Dermis blood vessel endothelial cell (primary cell): ENCODE measurements around the gene SOBP. TPM values are rescaled to one million over a fixed set of nuclear protein-coding genes. Genes with fewer than 3 reads are reported as not detected.
"Not testable (repeated sequence)": the region's sequence is repeated elsewhere in the genome, so short reads cannot be mapped to it uniquely, and the experiment has no call there.

Experiments
- DNase-seq: peaks from one replicate; pipeline ENCODE4 v3.0.0; 2010
- total RNA-seq: library from RNA; depleted of rRNA; stranded (reverse); fragments of >200 nt; gene quantifications from 2 replicates; pipeline ENCODE4 v1.2.3, GENCODE V29; 2014

SOBP gene
- total RNA-seq, 1 donor from 2014 or later = 1.0 TPM

- peak; percentile 28 for DNase-seq
Measured at GRCh38 chr6:107488875-107489635, 862 bp upstream of the SOBP start.

GRCh38 chr6:107490566-107491137 lies 735 bp downstream of the SOBP start:
- DNase-seq = no peak

- DNase-seq = peak; percentile 48
Measured at GRCh38 chr6:107491138-107491609, 1.3 kb downstream of the SOBP start.

GRCh38 chr6:107491760-107492660 lies 2.1 kb downstream of the SOBP start:
- DNase-seq = no peak

GRCh38 chr6:107493158-107494057 lies 3.5 kb downstream of the SOBP start:
- DNase-seq = peak; percentile 15

GRCh38 chr6:107495196-107495643 lies 5.3 kb downstream of the SOBP start:
- peak; percentile 54 for DNase-seq

GRCh38 chr6:107495971-107496370 lies 6.1 kb downstream of the SOBP start:
- no peak for DNase-seq

- DNase-seq = no peak
Measured at GRCh38 chr6:107496892-107497684, 7.2 kb downstream of the SOBP start.

GRCh38 chr6:107504270-107505026 lies 14.5 kb downstream of the SOBP start:
- DNase-seq = no peak

GRCh38 chr6:107506145-107506544 lies 16.2 kb downstream of the SOBP start:
- DNase-seq = no peak

- DNase-seq = peak; percentile 7
Measured at GRCh38 chr6:107509506-107509905, 19.6 kb downstream of the SOBP start.

- no peak for DNase-seq
Measured at GRCh38 chr6:107510108-107510507, 20.2 kb downstream of the SOBP start.

GRCh38 chr6:107511511-107511993 lies 21.6 kb downstream of the SOBP start:
- no peak for DNase-seq

GRCh38 chr6:107513214-107513613 lies 23.3 kb downstream of the SOBP start:
- DNase-seq = no peak

- no peak for DNase-seq
Measured at GRCh38 chr6:107515955-107516354, 26.0 kb downstream of the SOBP start.

GRCh38 chr6:107517274-107517673 lies 27.4 kb downstream of the SOBP start:
- DNase-seq = no peak

GRCh38 chr6:107519224-107519623 lies 29.3 kb downstream of the SOBP start:
- not testable (repeated sequence) for DNase-seq

GRCh38 chr6:107520706-107521105 lies 30.8 kb downstream of the SOBP start:
- not testable (repeated sequence) for DNase-seq

- no peak for DNase-seq
Measured at GRCh38 chr6:107523054-107523791, 33.3 kb downstream of the SOBP start.
